SW480 (cell line): ENCODE data around the gene DCLK1.

Experiments
- DNase-seq: peaks from one replicate; pipeline ENCODE4 v3.0.0-alpha.2; 2016; ENCODE audit warnings: low spot score

DCLK1 gene

GRCh38 chr13:35760735-35761281 is 370.4 kb downstream of the DCLK1 start:
- DNase-seq = no peak

- DNase-seq = no peak
Measured at GRCh38 chr13:35747594-35747993, 383.6 kb downstream of the DCLK1 start.

GRCh38 chr13:35744566-35745178 is 386.5 kb downstream of the DCLK1 start:
- DNase-seq = no peak

GRCh38 chr13:35744144-35744543 is 387.0 kb downstream of the DCLK1 start:
- DNase-seq = no peak

- no peak for DNase-seq
Measured at GRCh38 chr13:35743165-35743564, 388.0 kb downstream of the DCLK1 start.

GRCh38 chr13:35741657-35742056 is 389.5 kb downstream of the DCLK1 start:
- DNase-seq = no peak

- DNase-seq = no peak
Measured at GRCh38 chr13:35736876-35737275, 394.3 kb downstream of the DCLK1 start.

- no peak for DNase-seq
Measured at GRCh38 chr13:35733827-35734226, 397.4 kb downstream of the DCLK1 start.

- no peak for DNase-seq
Measured at GRCh38 chr13:35732565-35732964, 398.6 kb downstream of the DCLK1 start.

- no peak for DNase-seq
Measured at GRCh38 chr13:35731471-35731870, 399.7 kb downstream of the DCLK1 start.

- DNase-seq = no peak
Measured at GRCh38 chr13:35729926-35730627, 401.1 kb downstream of the DCLK1 start.

- DNase-seq = no peak
Measured at GRCh38 chr13:35727881-35728280, 403.3 kb downstream of the DCLK1 start.

GRCh38 chr13:35724446-35724845 is 406.7 kb downstream of the DCLK1 start:
- no peak for DNase-seq

- DNase-seq = no peak
Measured at GRCh38 chr13:35723821-35724220, 407.4 kb downstream of the DCLK1 start.

GRCh38 chr13:35723053-35723461 is 408.1 kb downstream of the DCLK1 start:
- DNase-seq = no peak

GRCh38 chr13:35722458-35723052 is 408.6 kb downstream of the DCLK1 start:
- DNase-seq = no peak

- DNase-seq = peak; percentile 38
Measured at GRCh38 chr13:35720690-35721554, 410.3 kb downstream of the DCLK1 start.

- no peak for DNase-seq
Measured at GRCh38 chr13:35720290-35720689, 410.9 kb downstream of the DCLK1 start.
